Ramos (cell line): ENCODE data around the gene SMNDC1.
"Not testable (repeated sequence)": the region's sequence is repeated elsewhere in the genome, so short reads cannot be mapped to it uniquely, and the experiment has no call there.

ENCODE experiments used
- in situ Hi-C: fragments of 300-500 bp; cut with MboI; formaldehyde crosslinking; loops from one replicate; pipeline ENCODE4 v1.14.3; 2022; ENCODE audit warnings: low sequenced_read_pairs; ENCODE audit not compliant: unreplicated experiment

SMNDC1 gene

GRCh38 chr10:110263164-110263563 is 41.6 kb downstream of the SMNDC1 start:
- in situ Hi-C loops: no loop called here

- in situ Hi-C loops: no loop called here
Observed at GRCh38 chr10:110260746-110261477, 43.8 kb downstream of the SMNDC1 start.

- in situ Hi-C loops: no loop called here
Observed at GRCh38 chr10:110259317-110259716, 45.4 kb downstream of the SMNDC1 start.

- in situ Hi-C loops: no loop called here
Observed at GRCh38 chr10:110258542-110258941, 46.2 kb downstream of the SMNDC1 start.

- in situ Hi-C loops: no loop called here
Observed at GRCh38 chr10:110254467-110254866, 50.3 kb downstream of the SMNDC1 start.

GRCh38 chr10:110252151-110252550 is 52.6 kb downstream of the SMNDC1 start:
- in situ Hi-C loops: no loop called here

GRCh38 chr10:110251392-110251791 is 53.3 kb downstream of the SMNDC1 start:
- in situ Hi-C loops: not testable (repeated sequence)

GRCh38 chr10:110249489-110249888 is 55.2 kb downstream of the SMNDC1 start:
- in situ Hi-C loops: not testable (repeated sequence)

GRCh38 chr10:110247833-110248232 is 56.9 kb downstream of the SMNDC1 start:
- in situ Hi-C loops: not testable (repeated sequence)

GRCh38 chr10:110244550-110244949 is 60.2 kb downstream of the SMNDC1 start:
- in situ Hi-C loops: no loop called here

- in situ Hi-C loops: no loop called here
Observed at GRCh38 chr10:110242511-110242910, 62.2 kb downstream of the SMNDC1 start.

GRCh38 chr10:110241841-110242240 is 62.9 kb downstream of the SMNDC1 start:
- in situ Hi-C loops: no loop called here

- in situ Hi-C loops: no loop called here
Observed at GRCh38 chr10:110241407-110241806, 63.3 kb downstream of the SMNDC1 start.
